ENCODE results near the gene CDC42BPG.
A peak's percentile ranks its signal among the peaks of the same experiment; 100 is the strongest.

The CDC42BPG gene

GRCh38 chr11:64883575-64883974, 39.1 kb upstream of the CDC42BPG start:
- H3K9me3 Mint-ChIP-seq: no peaks in the 10 kb centered on the region
- H3K27ac Mint-ChIP-seq: no peak overlapping the region
- H3K36me3 Mint-ChIP-seq (ENCODE audit: low read depth): peaks cover 4% of the 10 kb centered on the region
- no peak for DNase-seq
- no peaks in the 10 kb centered on the region for H3K27me3 Mint-ChIP-seq
- H3K4me3 Mint-ChIP-seq: no peak overlapping the region
- peaks cover 60% of the 10 kb centered on the region for H3K4me1 Mint-ChIP-seq (ENCODE audit: low read depth)

GRCh38 chr11:64882243-64882642, 37.8 kb upstream of the CDC42BPG start:
- H3K4me3 Mint-ChIP-seq: no peak overlapping the region

GRCh38 chr11:64881476-64881875, 37.0 kb upstream of the CDC42BPG start:
- no peak overlapping the region for H3K4me3 Mint-ChIP-seq
- H3K36me3 Mint-ChIP-seq (ENCODE audit: low read depth): peaks cover 23% of the 10 kb centered on the region
- peak overlapping the region; percentile 67 for H3K27ac Mint-ChIP-seq
- DNase-seq: no peak
- peaks cover 57% of the 10 kb centered on the region for H3K4me1 Mint-ChIP-seq (ENCODE audit: low read depth)
- no peaks in the 10 kb centered on the region for H3K27me3 Mint-ChIP-seq
- H3K9me3 Mint-ChIP-seq: no peaks in the 10 kb centered on the region

More at GRCh38 chr11:64882243-64882642, 37.8 kb upstream of the CDC42BPG start:
- peaks cover 51% of the 10 kb centered on the region for H3K4me1 Mint-ChIP-seq (ENCODE audit: low read depth)
- DNase-seq: no peak
- H3K9me3 Mint-ChIP-seq: no peaks in the 10 kb centered on the region
- H3K36me3 Mint-ChIP-seq (ENCODE audit: low read depth): peaks cover 15% of the 10 kb centered on the region
- no peaks in the 10 kb centered on the region for H3K27me3 Mint-ChIP-seq
- H3K27ac Mint-ChIP-seq: no peak overlapping the region

- DNase-seq: no peak
- Mint-ChIP-seq H3K4me1 (ENCODE audit: low read depth) (peaks cover 59% of the 10 kb centered on the region), H3K27me3 (no peaks in the 10 kb centered on the region), H3K27ac (peak overlapping the region; percentile 97), H3K4me3 (peak overlapping the region; percentile 93), H3K9me3 (no peaks in the 10 kb centered on the region), H3K36me3 (ENCODE audit: low read depth) (peaks cover 33% of the 10 kb centered on the region)
Observed at GRCh38 chr11:64880240-64881001, 36.0 kb upstream of the CDC42BPG start.

- peaks cover 44% of the 10 kb centered on the region for H3K36me3 Mint-ChIP-seq (ENCODE audit: low read depth)
- no peaks in the 10 kb centered on the region for H3K27me3 Mint-ChIP-seq
- H3K27ac Mint-ChIP-seq: peak overlapping the region; percentile 97
- H3K9me3 Mint-ChIP-seq: no peaks in the 10 kb centered on the region
- H3K4me3 Mint-ChIP-seq: peak overlapping the region; percentile 93
- peaks cover 62% of the 10 kb centered on the region for H3K4me1 Mint-ChIP-seq (ENCODE audit: low read depth)
- peak; percentile 51 for DNase-seq
Observed at GRCh38 chr11:64879244-64879900, 34.9 kb upstream of the CDC42BPG start.

- H3K4me3 Mint-ChIP-seq: peak within 1 kb of the TSS; percentile 98
- H3K4me1 Mint-ChIP-seq (ENCODE audit: low read depth): peaks cover 65% of the 10 kb centered on the region
- peak; percentile 100 for DNase-seq
- H3K36me3 Mint-ChIP-seq (ENCODE audit: low read depth): peaks cover 51% of the 10 kb centered on the region
- peak within 1 kb of the TSS; percentile 97 for H3K27ac Mint-ChIP-seq
- no peaks in the 10 kb centered on the region for H3K27me3 Mint-ChIP-seq
- no peaks in the 10 kb centered on the region for H3K9me3 Mint-ChIP-seq
Observed at GRCh38 chr11:64878494-64879243, 34.2 kb upstream of the CDC42BPG start, which contains the start of gene EHD1. EHD1 (minus strand) TSS chr11:64878621; CDS start chr11:64878464, 157 bp downstream.

- H3K27ac Mint-ChIP-seq: peak overlapping the region; percentile 94
- no peaks in the 10 kb centered on the region for H3K27me3 Mint-ChIP-seq
- H3K9me3 Mint-ChIP-seq: no peaks in the 10 kb centered on the region
- H3K4me1 Mint-ChIP-seq (ENCODE audit: low read depth): peaks cover 69% of the 10 kb centered on the region
- peaks cover 56% of the 10 kb centered on the region for H3K36me3 Mint-ChIP-seq (ENCODE audit: low read depth)
- H3K4me3 Mint-ChIP-seq: peak overlapping the region; percentile 98
- no peak for DNase-seq
Observed at GRCh38 chr11:64878223-64878493, 33.7 kb upstream of the CDC42BPG start.

GRCh38 chr11:64877390-64878222, 33.2 kb upstream of the CDC42BPG start:
- DNase-seq: peak; percentile 50
- Mint-ChIP-seq H3K27ac (peak overlapping the region; percentile 94), H3K36me3 (ENCODE audit: low read depth) (peaks cover 61% of the 10 kb centered on the region), H3K27me3 (no peaks in the 10 kb centered on the region), H3K4me3 (peak overlapping the region; percentile 98), H3K9me3 (no peaks in the 10 kb centered on the region), H3K4me1 (ENCODE audit: low read depth) (peaks cover 74% of the 10 kb centered on the region)

- peaks cover 69% of the 10 kb centered on the region for H3K36me3 Mint-ChIP-seq (ENCODE audit: low read depth)
- H3K4me1 Mint-ChIP-seq (ENCODE audit: low read depth): peaks cover 77% of the 10 kb centered on the region
- H3K27ac Mint-ChIP-seq: peak overlapping the region; percentile 94
- peak overlapping the region; percentile 98 for H3K4me3 Mint-ChIP-seq
- no peaks in the 10 kb centered on the region for H3K9me3 Mint-ChIP-seq
- DNase-seq: no peak
- no peaks in the 10 kb centered on the region for H3K27me3 Mint-ChIP-seq
Observed at GRCh38 chr11:64876835-64877341, 32.4 kb upstream of the CDC42BPG start.

GRCh38 chr11:64876229-64876750, 31.8 kb upstream of the CDC42BPG start:
- H3K4me3 Mint-ChIP-seq: peak overlapping the region; percentile 98
- peak; percentile 69 for DNase-seq
- H3K36me3 Mint-ChIP-seq (ENCODE audit: low read depth): peaks cover 75% of the 10 kb centered on the region
- peaks cover 78% of the 10 kb centered on the region for H3K4me1 Mint-ChIP-seq (ENCODE audit: low read depth)
- H3K9me3 Mint-ChIP-seq: no peaks in the 10 kb centered on the region
- H3K27me3 Mint-ChIP-seq: no peaks in the 10 kb centered on the region
- H3K27ac Mint-ChIP-seq: peak overlapping the region; percentile 94

- Mint-ChIP-seq H3K27me3 (no peaks in the 10 kb centered on the region), H3K4me3 (peak overlapping the region; percentile 98), H3K9me3 (no peaks in the 10 kb centered on the region)
Observed at GRCh38 chr11:64875369-64876228, 31.1 kb upstream of the CDC42BPG start.

GRCh38 chr11:64874308-64875240, 30.1 kb upstream of the CDC42BPG start:
- Mint-ChIP-seq H3K27me3 (no peaks in the 10 kb centered on the region), H3K9me3 (no peaks in the 10 kb centered on the region), H3K4me1 (ENCODE audit: low read depth) (peaks cover 78% of the 10 kb centered on the region), H3K27ac (peak overlapping the region; percentile 94), H3K36me3 (ENCODE audit: low read depth) (peaks cover 92% of the 10 kb centered on the region), H3K4me3 (peak overlapping the region; percentile 98)
- no peak for DNase-seq

More at GRCh38 chr11:64875369-64876228, 31.1 kb upstream of the CDC42BPG start:
- DNase-seq: no peak
- H3K4me1 Mint-ChIP-seq (ENCODE audit: low read depth): peaks cover 78% of the 10 kb centered on the region
- H3K36me3 Mint-ChIP-seq (ENCODE audit: low read depth): peaks cover 81% of the 10 kb centered on the region
- peak overlapping the region; percentile 94 for H3K27ac Mint-ChIP-seq
